Endothelial cell of umbilical vein (primary cell): Measurements from ENCODE around the gene UBE2H. TPM values are rescaled to one million over a fixed set of nuclear protein-coding genes. Genes with fewer than 3 reads are reported as not detected.

Source experiments
- BruUV-seq: library from RNA; stranded (reverse); fragments of 400-500 nt; replicated peaks from 2 replicates; lab custom pipeline; 2021; lab: Mats Ljungman, UMichigan
- CTCF ChIA-PET: fragments of 300-600, 350-600 bp; sonication (Branson Sonifier 250); formaldehyde crosslinking; loops from one replicate; lab custom pipeline; 2021; ENCODE audit warnings: antibody characterized with exemption, inconsistent platforms; lab: Charles Lee
- POLR2A ChIA-PET: fragments of 300-600, 350-600 bp; sonication (Branson Sonifier 250); formaldehyde crosslinking; loops from one replicate; lab custom pipeline; 2021; ENCODE audit warnings: antibody characterized with exemption, inconsistent platforms; lab: Charles Lee
- DNase-seq: peaks from one replicate; pipeline ENCODE4 v3.0.0-alpha.2; 2011; ENCODE audit warnings: low read depth, low spot score
- FAIRE-seq: peaks from 2 replicates; lab custom pipeline; 2011; peaks lifted over from hg19 to GRCh38; lab: Jason Lieb, UNC
- H2AFZ ChIP-seq: 2 replicates; pipeline ENCODE4 v1.6.0; 2012; ENCODE audit warnings: low read depth, low read length, control low read depth, inconsistent platforms
- H3K27ac ChIP-seq: 2 replicates; pipeline ENCODE4 v1.5.1; 2011; ENCODE audit warnings: low read depth, mild to moderate bottlenecking, control low read depth, low read length, moderate library complexity; ENCODE audit not compliant: insufficient read depth
- H3K27me3 ChIP-seq, 2 experiments: 2 replicates each; pipeline versions ENCODE4 v1.6.0 to v1.6.1; 2011; ENCODE audit warnings: low read length in 2 of 2, mixed read lengths in 1 of 2; ENCODE audit not compliant: control insufficient read depth in 2 of 2, insufficient read depth in 2 of 2
- H3K36me3 ChIP-seq, 2 experiments: 2 replicates in 1 of 2; 3 replicates in 1 of 2; pipeline ENCODE4 v1.5.1; 2011; ENCODE audit warnings: low read length in 2 of 2, mild to moderate bottlenecking in 1 of 2, moderate library complexity in 1 of 2; ENCODE audit not compliant: control insufficient read depth in 2 of 2, insufficient read depth in 2 of 2; ENCODE audit errors: extremely low read depth in 1 of 2
- H3K4me1 ChIP-seq: 3 replicates; pipeline ENCODE4 v1.5.1; 2011; ENCODE audit warnings: mild to moderate bottlenecking, low read length; ENCODE audit not compliant: control insufficient read depth, insufficient read depth; ENCODE audit errors: extremely low read depth
- H3K4me2 ChIP-seq: 2 replicates; pipeline ENCODE4 v1.6.1; 2011; ENCODE audit warnings: low read length, control low read depth, mixed read lengths; ENCODE audit not compliant: insufficient read depth
- H3K4me3 ChIP-seq, 3 experiments: fragments of 200-600 bp in 1 of 3; sonication (generic), shearing (Covaris generic) in 1 of 3; replicated peaks in 1 of 3; 2 replicates each; pipeline ENCODE4 v1.5.1; 2011 to 2016; ENCODE audit warnings: control low read depth in 3 of 3, low read length in 3 of 3, mild to moderate bottlenecking in 2 of 3, inconsistent platforms in 1 of 3, low read depth in 1 of 3, moderate library complexity in 1 of 3; ENCODE audit not compliant: insufficient read depth in 1 of 3
- H3K79me2 ChIP-seq: 2 replicates; pipeline ENCODE4 v1.6.0; 2012; ENCODE audit warnings: low read length, inconsistent platforms; ENCODE audit not compliant: control insufficient read depth, insufficient read depth
- H3K9ac ChIP-seq: replicated peaks from 2 replicates; pipeline ENCODE3; 2011; ENCODE audit warnings: low read length, control low read depth; ENCODE audit not compliant: insufficient read depth; ENCODE audit errors: extremely low read depth
- H3K9me1 ChIP-seq: replicated peaks from 3 replicates; pipeline ENCODE4 v1.6.0; 2011; ENCODE audit warnings: mild to moderate bottlenecking, low read length; ENCODE audit not compliant: control insufficient read depth, insufficient read depth; ENCODE audit errors: extremely low read depth
- H3K9me3 ChIP-seq: replicated peaks from 2 replicates; pipeline ENCODE4 v1.5.1; 2012; ENCODE audit warnings: low read length, inconsistent platforms; ENCODE audit not compliant: control insufficient read depth, insufficient read depth
- H4K20me1 ChIP-seq: replicated peaks from 2 replicates; pipeline ENCODE3; 2011; ENCODE audit warnings: mild to moderate bottlenecking, low read length; ENCODE audit not compliant: control insufficient read depth, insufficient read depth; ENCODE audit errors: extremely low read depth
- EZH2 ChIP-seq: IDR thresholded peaks from 2 replicates; pipeline ENCODE4 v1.6.1; 2012; ENCODE audit warnings: borderline replicate concordance, low read depth, mild to moderate bottlenecking, moderate library complexity, low read length, inconsistent platforms; ENCODE audit not compliant: severe bottlenecking
- FOS ChIP-seq: IDR thresholded peaks from 2 replicates; pipeline ENCODE4 v1.6.1; 2011; ENCODE audit warnings: mild to moderate bottlenecking, low read length, moderate library complexity, borderline replicate concordance; ENCODE audit not compliant: insufficient read depth
- GATA2 ChIP-seq: IDR thresholded peaks from 2 replicates; pipeline ENCODE4 v1.7.0; 2011; ENCODE audit warnings: low read depth, mild to moderate bottlenecking, moderate library complexity, mixed read lengths, low read length; ENCODE audit not compliant: insufficient read length, insufficient read depth
- JUN ChIP-seq: IDR thresholded peaks from 2 replicates; pipeline ENCODE4 v1.6.1; 2011; ENCODE audit warnings: borderline replicate concordance, low read depth; ENCODE audit not compliant: insufficient read length, insufficient read depth
- MAX ChIP-seq: IDR thresholded peaks from 2 replicates; pipeline ENCODE4 v1.6.1; 2011; ENCODE audit not compliant: insufficient read depth, insufficient read length
- MYC ChIP-seq: IDR thresholded peaks from one replicate; pipeline ENCODE4 v1.6.1; 2011; ENCODE audit warnings: mild to moderate bottlenecking, low read depth, low read length
- dilution Hi-C: fragments of 300-500 bp; cut with MboI; formaldehyde crosslinking; loops from one replicate; pipeline ENCODE4 v1.15.0; 2019; ENCODE audit warnings: low sequenced_read_pairs; ENCODE audit not compliant: extremely low pct_ligation_motif_present
- intact Hi-C: fragments of 100-400 bp; cut with micrococcal nuclease; formaldehyde crosslinking; loops from one replicate; pipeline ENCODE4 v1.10.0; 2022
- polyA plus RNA-seq, 4 experiments: library from polyadenylated mRNA; depleted of rRNA in 3 of 4; stranded (reverse) in 3 of 4; unstranded in 1 of 4; fragments of >200 nt; gene quantifications; 2 replicates each; pipeline versions ENCODE4 v1.2.1 to v1.2.3, GENCODE V29; 2011 to 2012; ENCODE audit warnings: missing spikeins in 1 of 4
- total RNA-seq: library from RNA; stranded (reverse); gene quantifications from 2 replicates; pipeline ENCODE4 v1.2.3, GENCODE V29; 2021

Gene UBE2H
- total and polyA plus RNA-seq, 2 donors (not counting 3 experiments of a cell fraction or from before 2014, with no cell fraction given) = 51.7 to 90.1 TPM

GRCh38 chr7:129804890-129805719 is 147.7 kb downstream of the UBE2H start:
- no TSS peak for BruUV-seq
- no peak overlapping the region for H3K27ac ChIP-seq
- H3K4me1 ChIP-seq = no peaks in the 10 kb centered on the region
- H3K4me3 ChIP-seq = no peak overlapping the region
- no peaks in the 10 kb centered on the region for H3K9me1 ChIP-seq
- no peak overlapping the region for H3K4me2 ChIP-seq
- dilution Hi-C loops = no loop called here
- ChIA-PET CTCF (interaction anchor here (0.8 kb wide), 1 partner anchor 25 kb away, joined by 3 read pairs; no protein-coding TSS in a partner anchor), POLR2A (no interaction called here)
- intact Hi-C loops = no loop called here
- no peaks in the 10 kb centered on the region for H3K79me2 ChIP-seq
- no peaks in the 10 kb centered on the region for H4K20me1 ChIP-seq
- H3K27me3 ChIP-seq = peaks cover 0 to 3% of the 10 kb centered on the region in 2 experiments
- DNase-seq (no peak), FAIRE-seq (no peak)
- no peak overlapping the region for H2AFZ ChIP-seq
- TF ChIP-seq JUN = no peak
- H3K36me3 ChIP-seq = no peaks in the 10 kb centered on the region
- H3K9ac ChIP-seq = no peak overlapping the region
- H3K9me3 ChIP-seq = no peaks in the 10 kb centered on the region

- H3K4me1 ChIP-seq = no peaks in the 10 kb centered on the region
- no peaks in the 10 kb centered on the region for H3K79me2 ChIP-seq
- no peaks in the 10 kb centered on the region for H4K20me1 ChIP-seq
- H3K9ac ChIP-seq = no peak overlapping the region
- H3K36me3 ChIP-seq = no peaks in the 10 kb centered on the region
- H3K27me3 ChIP-seq = peaks cover 0 to 3% of the 10 kb centered on the region in 2 experiments
- dilution Hi-C loops = no loop called here
- H3K9me1 ChIP-seq = no peaks in the 10 kb centered on the region
- FAIRE-seq (no peak), DNase-seq (no peak)
- no peak for TF ChIP-seq FOS
- no peak for TF ChIP-seq GATA2
- TF ChIP-seq MAX = no peak
- TF ChIP-seq MYC = no peak
- no peak for TF ChIP-seq EZH2
- no peak for TF ChIP-seq JUN
- no TSS peak for BruUV-seq
- H3K27ac ChIP-seq = no peak overlapping the region
- no peak overlapping the region for H3K4me2 ChIP-seq
- intact Hi-C loops = no loop called here
- no peak overlapping the region for H3K4me3 ChIP-seq
- H2AFZ ChIP-seq = no peak overlapping the region
- ChIA-PET CTCF (no interaction called here), POLR2A (no interaction called here)
- H3K9me3 ChIP-seq = no peaks in the 10 kb centered on the region
Measured at GRCh38 chr7:129804111-129804889, 148.5 kb downstream of the UBE2H start.
